ENCODE measurements around the gene WWC2.
"Not testable (repeated sequence)": the region's sequence is repeated elsewhere in the genome, so short reads cannot be mapped to it uniquely, and the experiment has no call there.

Gene WWC2

GRCh38 chr4:183304067-183304466 is 205.0 kb downstream of the WWC2 start:
- DNase-seq, result no peak

GRCh38 chr4:183304538-183304937 is 205.5 kb downstream of the WWC2 start:
- no peak for DNase-seq

GRCh38 chr4:183306811-183307210 is 207.8 kb downstream of the WWC2 start:
- DNase-seq, result no peak

- DNase-seq, result no peak
These were observed 213.8 kb downstream of the WWC2 start for GRCh38 chr4:183312841-183313240.

- no peak for DNase-seq
These were observed 215.3 kb downstream of the WWC2 start for GRCh38 chr4:183314336-183314735.

GRCh38 chr4:183314806-183315205 is 215.7 kb downstream of the WWC2 start:
- no peak for DNase-seq

GRCh38 chr4:183318656-183319055 is 219.6 kb downstream of the WWC2 start:
- DNase-seq, result no peak

GRCh38 chr4:183320211-183321059 is 221.4 kb downstream of the WWC2 start, which contains the start of gene CLDN22:
Gene CLDN22, minus strand, starts transcription at chr4:183320276. Its CDS starts 58 bp downstream, at chr4:183320218.
- DNase-seq, result no peak

- no peak for DNase-seq
These were observed 222.0 kb downstream of the WWC2 start for GRCh38 chr4:183321079-183321478.

GRCh38 chr4:183321516-183321915 is 222.5 kb downstream of the WWC2 start:
- DNase-seq, result no peak

GRCh38 chr4:183322326-183322725 is 223.3 kb downstream of the WWC2 start, which contains the start of gene CLDN24:
Gene CLDN24, minus strand, starts transcription at chr4:183322426. Its CDS starts 0 bp downstream, at chr4:183322426.
- no peak for DNase-seq

GRCh38 chr4:183323295-183323694 is 224.2 kb downstream of the WWC2 start:
- DNase-seq, result no peak

GRCh38 chr4:183324056-183324455 is 225.0 kb downstream of the WWC2 start:
- not testable (repeated sequence) for DNase-seq

- DNase-seq, result no peak
These were observed 225.6 kb downstream of the WWC2 start for GRCh38 chr4:183324619-183325018.

GRCh38 chr4:183326387-183326786 is 227.3 kb downstream of the WWC2 start:
- not testable (repeated sequence) for DNase-seq

GRCh38 chr4:183326853-183327252 is 227.8 kb downstream of the WWC2 start:
- no peak for DNase-seq

GRCh38 chr4:183327827-183328226 is 228.8 kb downstream of the WWC2 start:
- DNase-seq, result no peak

- no peak for DNase-seq
These were observed 229.8 kb downstream of the WWC2 start for GRCh38 chr4:183328832-183329231.

- DNase-seq, result no peak
These were observed 230.2 kb downstream of the WWC2 start for GRCh38 chr4:183329244-183329643.

GRCh38 chr4:183329954-183330742 is 231.1 kb downstream of the WWC2 start:
- DNase-seq, result peak; percentile 50

GRCh38 chr4:183330841-183331240 is 231.8 kb downstream of the WWC2 start:
- DNase-seq, result no peak

GRCh38 chr4:183332447-183332846 is 233.4 kb downstream of the WWC2 start:
- DNase-seq, result no peak

- no peak for DNase-seq
These were observed 234.1 kb downstream of the WWC2 start for GRCh38 chr4:183333202-183333601.

GRCh38 chr4:183333983-183334382 is 234.9 kb downstream of the WWC2 start:
- DNase-seq, result no peak

Measured in left hindlimb (tissue), 1 donor.